ENCODE measurements around the gene FUZ. TPM values are rescaled to one million over a fixed set of nuclear protein-coding genes. Genes with fewer than 3 reads are reported as not detected.

Gene FUZ
- total and polyA plus RNA-seq, 2 of the 8 experiments (the other 6 are each of a cell fraction or from before 2014, with no cell fraction given): 28.4 to 33.9 TPM

GRCh38 chr19:49823472-49823871, 10.4 kb upstream of the FUZ start (continued):
- TF ChIP-seq SIRT6 (IDR thresholded peaks at IDR 0.05; ENCODE audit: low read length) (no peak), POLR2AphosphoS5 (IDR thresholded peaks at IDR 0.05; ENCODE audit: low read depth, low read length) (no peak), POLR2A (IDR thresholded peaks at IDR 0.05; ENCODE audit: control extremely low read depth in 1 of 2, low read depth in 2 of 2, low read length in 2 of 2) (no peak)

Data from H1 (cell line).